Non-pigmented ciliary epithelial cell (primary cell): ENCODE results near the gene ZFAND5.
A peak's percentile ranks its signal among the peaks of the same experiment; 100 is the strongest.

Source experiments
- DNase-seq: peaks from one replicate; pipeline ENCODE4 v3.0.0-alpha.2; 2010; ENCODE audit warnings: low read depth

The ZFAND5 gene

DNA sequence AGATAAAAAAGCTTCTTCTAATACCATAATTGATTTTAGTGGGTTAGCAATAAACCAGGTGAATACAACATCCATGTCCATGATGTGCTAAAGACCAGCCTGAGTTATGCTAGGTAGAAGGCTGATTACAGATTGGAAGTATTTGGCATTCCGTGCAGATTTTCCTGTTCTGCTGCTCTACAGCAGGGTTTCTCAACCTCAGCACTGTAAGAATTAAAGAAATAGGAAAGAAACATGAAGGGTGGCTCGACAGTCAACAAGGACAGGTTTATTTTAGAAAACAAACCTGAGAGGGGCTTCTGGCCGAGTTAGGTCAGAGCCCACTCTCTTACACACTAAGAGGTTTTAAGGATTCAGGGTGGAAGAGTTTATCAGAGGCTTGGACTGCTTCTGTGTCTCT is 42.3 kb downstream of the ZFAND5 start:
- no peak for DNase-seq

DNA sequence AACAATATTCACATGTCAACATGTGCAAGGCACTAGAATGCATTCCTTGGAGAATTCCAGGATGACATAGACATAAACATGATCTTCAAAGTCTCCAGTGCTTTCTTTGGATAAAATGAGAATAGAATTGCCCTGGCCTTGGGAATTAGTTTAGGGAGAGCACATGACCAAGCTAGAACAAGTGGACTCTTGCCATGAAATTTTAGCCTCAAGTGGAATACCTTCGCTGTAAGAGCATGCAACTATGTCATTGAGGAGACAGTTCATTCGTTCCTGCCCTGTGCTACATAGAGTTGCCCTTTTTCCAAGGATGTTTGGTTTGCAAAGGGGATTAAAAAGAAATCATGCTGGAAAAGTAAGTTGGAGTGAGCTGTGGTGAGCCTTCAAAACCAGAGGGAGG is 42.7 kb downstream of the ZFAND5 start:
- no peak for DNase-seq

DNA sequence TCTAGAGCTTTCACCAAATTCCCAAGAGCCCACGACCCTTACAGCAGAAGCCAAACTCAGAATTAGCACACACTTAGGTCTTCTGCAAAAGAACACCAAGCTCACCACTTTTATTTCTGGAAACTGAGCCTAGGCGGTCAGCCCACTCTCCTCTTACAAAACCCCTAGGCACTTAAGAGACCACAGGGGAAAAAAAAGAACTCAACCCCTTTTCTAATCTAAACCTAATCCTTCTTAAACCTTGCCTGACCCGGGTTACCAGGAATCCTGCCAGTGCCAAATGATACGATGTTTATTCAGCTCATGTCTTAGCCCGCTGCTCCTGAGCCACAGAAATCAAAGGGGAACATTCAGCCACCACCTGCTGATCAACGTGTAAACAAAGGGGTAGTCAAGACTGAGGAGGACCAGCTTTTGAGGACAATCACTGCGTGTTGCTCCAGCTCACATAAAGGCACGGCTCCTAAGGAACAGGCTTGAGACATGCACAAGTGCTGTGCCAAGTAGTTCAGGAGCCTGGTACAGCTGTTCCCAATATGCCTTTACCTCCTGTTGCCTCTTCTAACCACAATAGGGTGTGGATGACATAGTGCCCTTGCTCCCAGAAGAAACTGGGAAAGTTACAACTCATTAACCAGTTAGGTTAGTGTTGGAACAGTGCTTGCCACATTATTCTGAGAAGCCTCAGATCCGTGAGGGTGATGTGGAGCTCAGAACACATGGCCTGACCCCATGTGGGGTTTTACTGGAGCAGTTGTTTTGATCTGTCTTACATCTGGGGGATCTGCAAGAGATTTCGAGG is 49.3 kb downstream of the ZFAND5 start:
- no peak for DNase-seq

DNA sequence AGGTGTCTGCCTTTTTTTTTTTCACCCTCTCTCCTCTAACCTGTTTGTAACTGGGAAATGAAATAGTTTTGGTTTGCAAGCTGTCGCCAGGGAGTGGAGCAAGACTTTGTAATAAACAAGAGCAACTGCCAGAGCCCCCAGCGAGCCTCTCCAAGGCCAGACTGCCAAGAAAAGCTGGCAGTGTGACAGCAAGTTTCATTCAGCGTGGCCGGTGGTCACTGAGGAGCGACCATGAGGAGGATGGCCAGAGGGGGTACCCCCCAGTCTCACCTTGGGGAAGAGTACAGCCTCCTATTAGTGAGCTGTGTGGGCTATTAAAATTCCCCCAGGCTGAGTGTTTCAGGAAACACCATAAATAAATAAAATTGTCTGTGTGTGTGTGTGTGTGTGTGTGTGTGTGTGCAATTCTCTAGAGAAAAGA is 49.9 kb downstream of the ZFAND5 start:
- no peak for DNase-seq

DNA sequence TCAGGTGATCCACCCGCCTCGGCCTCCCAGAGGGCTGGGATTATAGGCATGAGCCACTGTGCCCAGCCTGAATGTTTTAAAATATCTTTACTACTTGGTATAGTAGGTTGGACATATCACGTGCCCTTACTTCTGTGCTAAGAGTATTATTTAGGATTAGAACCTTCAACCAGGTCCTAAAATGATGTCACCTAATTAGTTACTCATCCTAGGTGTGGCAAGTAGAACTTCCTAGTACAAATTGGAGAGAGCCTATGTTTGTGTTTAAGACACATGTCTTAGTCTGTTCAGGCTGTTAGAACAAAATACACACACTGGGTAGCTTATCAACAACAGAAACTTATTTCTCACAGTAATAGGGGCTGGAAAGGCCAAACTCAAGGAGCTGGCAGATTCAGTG is 51.5 kb downstream of the ZFAND5 start:
- no peak for DNase-seq

DNA sequence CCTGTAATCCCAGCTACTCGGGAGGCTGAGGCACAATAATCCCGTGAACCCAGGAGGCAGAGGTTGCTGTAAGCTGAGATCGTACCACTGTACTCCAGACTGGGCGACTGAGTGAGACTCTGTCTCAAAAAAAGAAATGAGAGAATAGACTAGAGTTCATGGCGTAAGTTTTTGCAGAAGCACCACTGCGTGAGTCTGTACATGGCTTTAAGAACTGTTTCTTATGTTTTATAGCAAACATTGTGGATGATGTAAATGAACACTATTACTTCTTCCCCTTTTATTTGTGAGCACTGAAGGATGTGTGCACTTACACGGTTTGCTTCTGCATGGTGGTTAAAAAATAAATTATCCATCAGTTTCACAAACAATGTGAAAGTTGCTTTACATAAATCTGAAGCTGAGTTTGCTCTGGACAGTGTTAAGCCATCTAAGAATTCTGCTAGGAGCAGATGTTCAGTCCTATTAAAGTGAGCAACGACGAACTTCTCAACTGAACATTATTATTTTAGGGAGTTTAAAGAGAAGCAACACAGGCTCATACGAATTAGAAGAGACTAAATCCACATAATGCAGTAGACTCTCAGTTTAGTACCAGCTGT is 52.5 kb downstream of the ZFAND5 start:
- DNase-seq, result no peak

DNA sequence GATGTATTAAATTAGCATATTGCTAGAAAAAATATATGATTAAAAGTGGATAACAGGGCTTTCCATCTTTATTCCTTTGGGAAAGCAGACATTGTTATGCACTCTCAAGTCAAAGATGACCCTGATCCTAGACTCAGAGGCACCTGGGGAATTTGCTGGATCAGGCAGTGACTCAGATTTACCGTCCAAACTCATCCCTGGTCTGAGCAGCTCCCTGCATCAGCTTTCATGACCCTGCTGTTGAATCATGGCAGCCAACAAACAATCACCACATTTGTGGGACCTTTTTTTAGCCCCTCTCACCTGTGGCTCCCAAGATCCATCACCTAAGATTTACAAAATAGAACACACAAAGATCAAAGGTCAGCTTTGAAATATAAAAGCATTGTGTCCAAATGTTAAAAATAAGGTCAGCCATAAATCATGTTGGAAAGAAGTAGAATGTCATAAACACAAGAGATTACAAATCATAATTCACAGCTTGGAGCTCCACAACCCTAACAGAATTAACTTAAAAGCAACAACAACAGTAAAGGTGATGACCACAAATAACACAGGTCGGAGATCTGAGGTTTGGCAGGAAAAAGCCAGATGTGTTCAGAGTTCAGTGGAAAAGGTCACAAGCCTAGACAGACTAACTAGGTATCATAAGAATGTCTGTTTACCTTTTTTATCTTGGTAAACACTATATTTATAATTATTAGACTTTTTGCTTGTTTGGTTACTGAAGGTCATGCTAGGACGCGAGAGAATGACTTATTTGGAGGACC is 55.5 kb downstream of the ZFAND5 start:
- DNase-seq, result no peak

DNA sequence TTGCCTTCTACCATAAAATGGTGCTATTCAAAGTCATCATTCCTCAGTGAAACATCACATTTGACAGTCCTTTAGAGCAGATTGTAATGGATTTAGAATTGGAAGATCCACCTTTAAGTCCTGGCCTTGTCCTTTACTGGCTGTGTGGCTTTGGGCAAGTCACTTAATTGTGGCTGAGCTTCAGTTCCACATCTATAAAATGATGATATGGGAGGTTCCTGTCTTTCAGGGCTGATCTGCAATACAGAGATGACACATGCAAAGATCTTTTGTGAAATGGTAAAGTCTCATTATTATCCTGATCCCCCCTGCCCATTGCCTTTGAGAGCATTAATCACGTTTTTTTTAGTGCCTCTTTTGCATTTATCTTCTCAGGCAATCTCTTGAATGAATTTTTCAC is 58.2 kb downstream of the ZFAND5 start:
- DNase-seq, result no peak

DNA sequence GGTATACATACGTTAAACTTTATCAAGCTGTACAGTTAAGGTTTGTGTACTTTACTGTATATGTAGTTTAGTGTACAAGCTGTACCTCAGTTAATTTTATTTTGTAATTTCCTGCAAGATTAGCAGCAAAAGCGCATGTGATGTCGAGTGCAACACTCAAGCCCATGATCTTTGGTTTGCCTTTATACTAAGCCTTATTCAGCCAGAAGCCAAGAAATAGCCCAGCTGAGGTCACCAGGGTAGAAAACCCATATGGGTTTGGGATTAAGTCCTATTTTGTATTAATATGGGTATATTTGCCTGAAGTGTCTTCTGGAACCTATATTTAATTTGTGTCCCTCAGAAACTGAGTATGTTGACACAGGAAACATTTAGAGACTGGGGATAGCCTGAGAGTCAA is 59.3 kb downstream of the ZFAND5 start:
- DNase-seq, result no peak

DNA sequence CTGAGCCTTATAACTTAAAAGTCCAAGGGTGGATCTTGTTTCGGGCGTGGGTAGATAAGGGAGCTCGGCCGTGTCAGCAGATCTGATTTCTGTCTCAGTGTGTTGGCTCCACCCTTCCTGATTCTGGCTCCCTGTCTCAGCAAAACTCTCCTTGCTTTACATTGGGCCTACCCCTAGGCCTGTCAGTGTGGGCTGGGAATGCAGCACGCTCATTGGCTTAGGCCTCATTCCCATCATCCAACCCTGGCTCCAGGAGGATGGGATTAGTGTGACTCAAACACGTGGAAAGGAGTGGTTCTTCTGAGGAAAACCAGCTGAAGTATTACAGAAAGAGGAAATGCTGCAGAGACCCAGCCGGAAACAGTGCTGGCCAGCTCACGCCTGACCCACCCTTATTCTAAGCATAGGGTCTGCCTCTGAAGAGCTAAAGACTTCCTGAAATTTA is 59.9 kb downstream of the ZFAND5 start:
- peak; percentile 73 for DNase-seq

DNA sequence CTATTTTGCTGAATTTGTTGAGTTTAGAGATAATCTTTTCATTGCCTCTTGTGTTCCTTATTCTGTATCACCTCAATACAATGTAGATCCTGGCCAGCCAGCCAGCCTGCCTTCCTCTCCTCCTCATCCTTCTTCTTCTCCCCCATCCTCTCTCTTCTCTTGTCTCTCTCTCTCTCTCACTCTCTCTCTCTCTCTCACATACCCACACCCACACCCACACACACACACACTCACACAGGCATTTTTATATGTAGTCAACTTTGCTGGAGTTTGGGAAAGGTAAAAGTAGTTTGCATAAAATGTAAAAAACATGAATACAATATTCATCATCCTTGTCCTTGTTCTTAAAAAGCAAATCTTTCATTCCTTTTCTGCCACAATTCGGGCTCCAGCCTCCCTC is 60.5 kb downstream of the ZFAND5 start:
- no peak for DNase-seq
